Measurements from ENCODE around the gene CTRL. TPM values are rescaled to one million over a fixed set of nuclear protein-coding genes. Genes with fewer than 3 reads are reported as not detected.
"Not testable (repeated sequence)": the region's sequence is repeated elsewhere in the genome, so short reads cannot be mapped to it uniquely, and the experiment has no call there.

The CTRL gene
- total RNA-seq (2014; rRNA removed; shearing (Covaris generic); ENCODE audit: low replicate concordance): 1.1 TPM in 1 of 2 replicates, not detected in the other

GRCh38 chr16:67931712-67932461, at the start of gene CTRL:
TSS of gene CTRL (minus strand) at chr16:67931862. CDS start at chr16:67931852, 10 bp downstream.
- DNase-seq (ENCODE audit: low read depth): no peak
- in situ Hi-C loops (cut with HindIII; ENCODE audit: low pct_unique_long_range_greater_than_20kb, low sequenced_read_pairs): no loop called here

GRCh38 chr16:67979955-67980678, 48.5 kb upstream of the CTRL start, which contains the start of gene DPEP3:
TSS of gene DPEP3 (minus strand) at chr16:67980499. CDS start at chr16:67980380, 119 bp downstream.
- in situ Hi-C loops (cut with HindIII; ENCODE audit: low pct_unique_long_range_greater_than_20kb, low sequenced_read_pairs): no loop called here
- no peak for DNase-seq (ENCODE audit: low read depth)

GRCh38 chr16:67977469-67978227, 46.0 kb upstream of the CTRL start:
- no peak for DNase-seq (ENCODE audit: low read depth)
- in situ Hi-C loops (cut with HindIII; ENCODE audit: low pct_unique_long_range_greater_than_20kb, low sequenced_read_pairs): no loop called here

- DNase-seq (ENCODE audit: low read depth): no peak
- in situ Hi-C loops (cut with HindIII; ENCODE audit: low pct_unique_long_range_greater_than_20kb, low sequenced_read_pairs): no loop called here
Observed at GRCh38 chr16:67977005-67977404, 45.3 kb upstream of the CTRL start.

- DNase-seq (ENCODE audit: low read depth): no peak
- in situ Hi-C loops (cut with HindIII; ENCODE audit: low pct_unique_long_range_greater_than_20kb, low sequenced_read_pairs): no loop called here
Observed at GRCh38 chr16:67976205-67976604, 44.5 kb upstream of the CTRL start.

GRCh38 chr16:67975321-67976105, 43.9 kb upstream of the CTRL start:
- no peak for DNase-seq (ENCODE audit: low read depth)
- in situ Hi-C loops (cut with HindIII; ENCODE audit: low pct_unique_long_range_greater_than_20kb, low sequenced_read_pairs): no loop called here

- DNase-seq (ENCODE audit: low read depth); in situ Hi-C loops (cut with HindIII; ENCODE audit: low pct_unique_long_range_greater_than_20kb, low sequenced_read_pairs): not testable (repeated sequence)
Observed at GRCh38 chr16:67972285-67972684, 40.6 kb upstream of the CTRL start.

GRCh38 chr16:67971111-67971510, 39.4 kb upstream of the CTRL start:
- in situ Hi-C loops (cut with HindIII; ENCODE audit: low pct_unique_long_range_greater_than_20kb, low sequenced_read_pairs): no loop called here

GRCh38 chr16:67969254-67970039, 37.8 kb upstream of the CTRL start:
- no peak for DNase-seq (ENCODE audit: low read depth)
- in situ Hi-C loops (cut with HindIII; ENCODE audit: low pct_unique_long_range_greater_than_20kb, low sequenced_read_pairs): no loop called here

More at GRCh38 chr16:67971111-67971510, 39.4 kb upstream of the CTRL start:
- no peak for DNase-seq (ENCODE audit: low read depth)

- in situ Hi-C loops (cut with HindIII; ENCODE audit: low pct_unique_long_range_greater_than_20kb, low sequenced_read_pairs): no loop called here
- peak; percentile 72 for DNase-seq (ENCODE audit: low read depth)
Observed at GRCh38 chr16:67968400-67969253, 37.0 kb upstream of the CTRL start, which contains the start of gene SLC12A4. TSS of gene SLC12A4 (minus strand) at chr16:67968637. CDS start at chr16:67968553, 84 bp downstream.

- in situ Hi-C loops (cut with HindIII; ENCODE audit: low pct_unique_long_range_greater_than_20kb, low sequenced_read_pairs): no loop called here
- no peak for DNase-seq (ENCODE audit: low read depth)
Observed at GRCh38 chr16:67967958-67968399, 36.3 kb upstream of the CTRL start.

- DNase-seq (ENCODE audit: low read depth): no peak
- in situ Hi-C loops (cut with HindIII; ENCODE audit: low pct_unique_long_range_greater_than_20kb, low sequenced_read_pairs): no loop called here
Observed at GRCh38 chr16:67967183-67967957, 35.7 kb upstream of the CTRL start.

GRCh38 chr16:67966549-67967182, 35.0 kb upstream of the CTRL start:
- in situ Hi-C loops (cut with HindIII; ENCODE audit: low pct_unique_long_range_greater_than_20kb, low sequenced_read_pairs): no loop called here
- peak; percentile 54 for DNase-seq (ENCODE audit: low read depth)

GRCh38 chr16:67965668-67966548, 34.2 kb upstream of the CTRL start:
- in situ Hi-C loops (cut with HindIII; ENCODE audit: low pct_unique_long_range_greater_than_20kb, low sequenced_read_pairs): no loop called here
- DNase-seq (ENCODE audit: low read depth): no peak
